ENCODE data around the gene MAD2L1.

DNA sequence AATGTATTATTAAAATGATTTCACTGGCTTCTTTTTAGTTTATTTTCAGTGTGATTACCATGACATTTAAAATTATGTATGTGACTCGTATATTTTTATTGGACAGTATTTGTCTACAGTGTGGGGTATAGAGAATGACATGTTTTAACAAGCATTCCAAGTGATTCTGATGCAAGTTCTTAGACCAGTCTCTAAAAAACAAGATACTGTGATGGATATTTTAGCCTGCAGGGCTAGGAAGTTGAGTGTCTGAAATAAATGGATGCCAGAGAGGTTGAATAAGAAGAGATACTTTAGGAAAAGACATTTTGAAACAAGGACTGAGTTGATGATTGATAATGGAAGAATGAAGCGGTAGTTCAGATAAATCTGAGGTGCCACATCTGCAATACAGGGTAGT is 3.5 kb upstream of the MAD2L1 start:
- TF ChIP-seq, protein P1, sequence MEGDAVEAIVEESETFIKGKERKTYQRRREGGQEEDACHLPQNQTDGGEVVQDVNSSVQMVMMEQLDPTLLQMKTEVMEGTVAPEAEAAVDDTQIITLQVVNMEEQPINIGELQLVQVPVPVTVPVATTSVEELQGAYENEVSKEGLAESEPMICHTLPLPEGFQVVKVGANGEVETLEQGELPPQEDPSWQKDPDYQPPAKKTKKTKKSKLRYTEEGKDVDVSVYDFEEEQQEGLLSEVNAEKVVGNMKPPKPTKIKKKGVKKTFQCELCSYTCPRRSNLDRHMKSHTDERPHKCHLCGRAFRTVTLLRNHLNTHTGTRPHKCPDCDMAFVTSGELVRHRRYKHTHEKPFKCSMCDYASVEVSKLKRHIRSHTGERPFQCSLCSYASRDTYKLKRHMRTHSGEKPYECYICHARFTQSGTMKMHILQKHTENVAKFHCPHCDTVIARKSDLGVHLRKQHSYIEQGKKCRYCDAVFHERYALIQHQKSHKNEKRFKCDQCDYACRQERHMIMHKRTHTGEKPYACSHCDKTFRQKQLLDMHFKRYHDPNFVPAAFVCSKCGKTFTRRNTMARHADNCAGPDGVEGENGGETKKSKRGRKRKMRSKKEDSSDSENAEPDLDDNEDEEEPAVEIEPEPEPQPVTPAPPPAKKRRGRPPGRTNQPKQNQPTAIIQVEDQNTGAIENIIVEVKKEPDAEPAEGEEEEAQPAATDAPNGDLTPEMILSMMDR (IDR thresholded peaks at IDR 0.05) = no peak
- TF ChIP-seq POLR2AphosphoS5 (IDR thresholded peaks at IDR 0.05) = no peak

Data from prostate gland (tissue), 2 donors.